ENCODE measurements around the gene CACHD1.

DNA sequence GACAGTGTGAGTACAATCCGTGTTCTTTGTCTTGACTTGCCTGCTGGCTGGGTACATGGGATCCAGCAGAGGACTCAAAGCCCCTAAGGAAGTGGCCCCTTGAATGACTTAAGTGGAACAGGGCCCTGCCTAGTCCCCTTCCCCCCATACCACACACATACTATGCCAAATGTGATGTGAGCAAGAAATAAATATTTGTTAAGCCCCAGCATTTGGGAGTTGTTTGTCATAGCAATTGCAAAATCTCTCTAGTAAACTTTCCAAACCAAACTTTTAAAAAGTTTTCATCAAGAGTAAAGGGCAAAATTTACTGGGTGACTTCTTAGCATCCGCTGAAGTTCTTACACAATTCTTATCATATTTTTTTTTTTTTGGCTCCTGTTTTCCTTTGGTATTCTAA, 32.5 kb upstream of the CACHD1 start:
- TF ChIP-seq CTCF (IDR thresholded peaks at IDR 0.05) (no peak), POLR2AphosphoS5 (IDR thresholded peaks at IDR 0.05) (no peak), EP300 (IDR thresholded peaks at IDR 0.05) (no peak)

Data from gastroesophageal sphincter (tissue), 3 donors.